HepG2 (cell line): ENCODE results near the gene PARS2. TPM values are rescaled to one million over a fixed set of nuclear protein-coding genes. Genes with fewer than 3 reads are reported as not detected.

Source experiments
- ATAC-seq: fragments of 200-7000 bp; cut with Tn5 transposase; 3 replicates; pipeline ENCODE4 v1.9.1; 2020; ENCODE audit warnings: mild to moderate bottlenecking, moderate library complexity
- BruUV-seq: library from RNA; stranded (reverse); fragments of 400-500 nt; replicated peaks from 2 replicates; lab custom pipeline; 2021; lab: Mats Ljungman, UMichigan
- CTCF ChIA-PET: fragments of 300-600 bp; formaldehyde crosslinking; extraction: SDS; loops from one replicate; lab custom pipeline; 2021; ENCODE audit warnings: low total read pairs, inconsistent platforms, low intra/inter-chr PET ratio; lab: Yijun Ruan, JAX
- POLR2A ChIA-PET: fragments of 350-600 bp; sonication (Branson Sonifier 250); formaldehyde crosslinking; loops from one replicate; lab custom pipeline; 2020; ENCODE audit warnings: antibody characterized with exemption, inconsistent platforms; lab: Yijun Ruan, JAX
- DNase-seq: peaks from one replicate; pipeline ENCODE4 v3.0.0-alpha.2; 2015; ENCODE audit warnings: low spot score
- FAIRE-seq: peaks from 3 replicates; lab custom pipeline; 2011; peaks lifted over from hg19 to GRCh38; lab: Jason Lieb, UNC
- H2AFZ ChIP-seq: one replicate; pipeline ENCODE4 v1.6.1; 2011; ENCODE audit warnings: low read length, inconsistent platforms
- H3K27ac ChIP-seq: fragments of 300-600 bp; 3 replicates; pipeline ENCODE4 v1.8.0; 2011; ENCODE audit warnings: mixed run types, mild to moderate bottlenecking, mixed read lengths, low read length, inconsistent platforms; ENCODE audit not compliant: insufficient read depth; ENCODE audit errors: extremely low read length
- H3K27me3 ChIP-seq, 2 experiments: fragments of 200-600 bp in 1 of 2; 2 replicates in 1 of 2; 3 replicates in 1 of 2; pipeline versions ENCODE4 v1.6.0 to v1.8.0; 2011; ENCODE audit warnings: low read length in 2 of 2, mild to moderate bottlenecking in 2 of 2, moderate library complexity in 2 of 2, inconsistent platforms in 1 of 2; ENCODE audit not compliant: insufficient read depth in 2 of 2, control insufficient read depth in 1 of 2
- H3K36me3 ChIP-seq, 2 experiments: fragments of 200-600 bp in 1 of 2; replicated peaks in 1 of 2; 2 replicates in 1 of 2; 3 replicates in 1 of 2; pipeline versions ENCODE4 v1.5.1 to v1.8.0; 2011; ENCODE audit warnings: low read length in 2 of 2, inconsistent platforms in 1 of 2; ENCODE audit not compliant: insufficient read depth in 2 of 2, control insufficient read depth in 1 of 2
- H3K4me1 ChIP-seq: 2 replicates; pipeline ENCODE4 v1.5.1; 2012; ENCODE audit warnings: low read length, inconsistent platforms; ENCODE audit not compliant: insufficient read depth
- H3K4me2 ChIP-seq: 2 replicates; pipeline ENCODE4 v1.6.0; 2011; ENCODE audit warnings: low read depth, low read length, inconsistent platforms
- H3K4me3 ChIP-seq, 3 experiments: fragments of 200-600 bp in 1 of 3; sonication (generic), shearing (Covaris generic) in 1 of 3; replicated peaks in 1 of 3; 2 replicates each; pipeline ENCODE4 v1.5.1; 2011 to 2016; ENCODE audit warnings: low read length in 3 of 3, inconsistent platforms in 2 of 3, low read depth in 2 of 3, mild to moderate bottlenecking in 2 of 3, control low read depth in 1 of 3, mixed read lengths in 1 of 3; ENCODE audit not compliant: insufficient read depth in 1 of 3
- H3K79me2 ChIP-seq: one replicate; pipeline ENCODE4 v1.6.1; 2011; ENCODE audit warnings: low read length, inconsistent platforms; ENCODE audit not compliant: insufficient read depth
- H3K9ac ChIP-seq: 2 replicates; pipeline ENCODE4 v1.6.0; 2011; ENCODE audit warnings: mild to moderate bottlenecking, low read depth, low read length, inconsistent platforms; ENCODE audit not compliant: insufficient read depth
- H3K9me3 ChIP-seq: 2 replicates; pipeline ENCODE4 v1.5.1; 2012; ENCODE audit warnings: mild to moderate bottlenecking, low read length
- H4K20me1 ChIP-seq: 2 replicates; pipeline ENCODE4 v1.6.0; 2011; ENCODE audit warnings: inconsistent platforms, mild to moderate bottlenecking, low read length, moderate library complexity; ENCODE audit not compliant: insufficient read depth
- BATF2 ChIP-seq: sonication (generic); formaldehyde crosslinking; IDR thresholded peaks from 2 replicates; pipeline ENCODE4 v1.8.0; 2022; ENCODE audit warnings: mild to moderate bottlenecking, missing genetic modification reagents, moderate library complexity
- ELF3 ChIP-seq: IDR thresholded peaks from 2 replicates; pipeline ENCODE4 v1.6.1; 2016; ENCODE audit warnings: missing genetic modification reagents, missing compliant biosample characterization
- PBX2 ChIP-seq: IDR thresholded peaks from 2 replicates; pipeline ENCODE4 v1.6.1; 2016; ENCODE audit warnings: control low read depth
- THYN1 ChIP-seq: sonication (generic); formaldehyde crosslinking; IDR thresholded peaks from 2 replicates; pipeline ENCODE4 v1.8.1; 2023; ENCODE audit warnings: low read depth, mild to moderate bottlenecking, moderate library complexity, missing genetic modification reagents, borderline replicate concordance
- ZKSCAN8 ChIP-seq: IDR thresholded peaks from 2 replicates; pipeline ENCODE4 v1.6.1; 2016; ENCODE audit warnings: borderline replicate concordance, missing genetic modification reagents, missing compliant biosample characterization
- ZNF251 ChIP-seq: sonication (generic); formaldehyde crosslinking; IDR thresholded peaks from 2 replicates; pipeline ENCODE4 v1.9.0; 2021; ENCODE audit warnings: mild to moderate bottlenecking, missing genetic modification reagents
- ZNF687 ChIP-seq: sonication (generic); formaldehyde crosslinking; IDR thresholded peaks from 2 replicates; pipeline ENCODE4 v1.5.1; 2020; ENCODE audit warnings: mild to moderate bottlenecking, missing genetic modification reagents, moderate library complexity
- ZNF773 ChIP-seq: sonication (generic); formaldehyde crosslinking; IDR thresholded peaks from 2 replicates; pipeline ENCODE4 v1.4.0; 2020; ENCODE audit warnings: missing genetic modification reagents, borderline replicate concordance
- in situ Hi-C: cut with HindIII; loops from 2 replicates; pipeline ENCODE4 v1.10.0; 2017; ENCODE audit warnings: low pct_unique_long_range_greater_than_20kb; ENCODE audit not compliant: extremely low pct_ligation_motif_present
- intact Hi-C: fragments of 100-400 bp; cut with micrococcal nuclease; formaldehyde crosslinking; loops from one replicate; pipeline ENCODE4 v1.10.0; 2022; ENCODE audit not compliant: unreplicated experiment
- polyA plus RNA-seq, 8 experiments: library from polyadenylated mRNA; depleted of rRNA in 3 of 8; stranded (reverse) in 7 of 8; unstranded in 1 of 8; fragments of >200 nt; fragmentation: Illumina TruSeq in 4 of 8; extraction: Trizol in 4 of 8; gene quantifications; 2 replicates each; pipeline versions ENCODE4 v1.2.1 to v1.2.3, GENCODE V29; 2011 to 2016; ENCODE audit warnings: low read depth in 4 of 8, missing spikeins in 1 of 8, mixed read lengths in 1 of 8; ENCODE audit not compliant: insufficient read depth in 1 of 8
- total RNA-seq, 5 experiments: library from RNA; depleted of rRNA; stranded (reverse); fragments of >200 nt; fragmentation: Illumina TruSeq; extraction: Trizol; gene quantifications; 2 replicates each; pipeline ENCODE4 v1.2.3, GENCODE V29; 2016; ENCODE audit warnings: low read depth in 1 of 5

Gene PARS2
- total and polyA plus RNA-seq, 2 of the 13 experiments (the other 11 are each of a cell fraction or from before 2014, with no cell fraction given), result 2.4 to 4.6 TPM

- TF ChIP-seq BATF2 (CRISPR knock-in tag) (no peak), ZNF251 (CRISPR knock-in tag) (no peak), ZNF773 (CRISPR knock-in tag) (no peak), PBX2 (CRISPR knock-in tag) (no peak), THYN1 (no peak)
Measured at GRCh38 chr1:54723985-54724384, 40.3 kb downstream of the PARS2 start (continued).

- H3K4me2 ChIP-seq, result no peak overlapping the region
- no peak overlapping the region for H3K27ac ChIP-seq
- FAIRE-seq (no peak), DNase-seq (no peak), ATAC-seq (no peak)
- no peak overlapping the region for H2AFZ ChIP-seq
- ChIA-PET CTCF (no interaction called here), POLR2A (no interaction called here)
- no peak overlapping the region for H3K4me3 ChIP-seq
- H4K20me1 ChIP-seq, result no peaks in the 10 kb centered on the region
- in situ Hi-C loops (no loop called here), intact Hi-C loops (no loop called here)
- no peaks in the 10 kb centered on the region for H3K9me3 ChIP-seq
- TF ChIP-seq ZKSCAN8 (no peak), ZNF687 (CRISPR knock-in tag) (no peak), ELF3 (no peak)
- H3K4me1 ChIP-seq, result peaks cover 33% of the 10 kb centered on the region
- H3K9ac ChIP-seq, result no peak overlapping the region
- peaks cover 10 to 67% of the 10 kb centered on the region in 2 experiments for H3K36me3 ChIP-seq
- H3K79me2 ChIP-seq, result peaks cover 11% of the 10 kb centered on the region
- no peaks in the 10 kb centered on the region for H3K27me3 ChIP-seq
- BruUV-seq, result no TSS peak
Measured at GRCh38 chr1:54721719-54722118, 42.6 kb downstream of the PARS2 start.
